Ovary (tissue), 9 donors: Measurements from ENCODE around the gene DNAJB11. TPM values are rescaled to one million over a fixed set of nuclear protein-coding genes. Genes with fewer than 3 reads are reported as not detected.
"Not testable (repeated sequence)": the region's sequence is repeated elsewhere in the genome, so short reads cannot be mapped to it uniquely, and the experiment has no call there.

Source experiments
- DNase-seq, 5 donors: peaks; one replicate each; pipeline ENCODE4 v3.0.0-alpha.2; 2019 to 2020
- H3K27ac ChIP-seq, 2 donors: fragments of 200-600 bp; one replicate each; pipeline versions ENCODE4 v1.5.1 to v1.8.0; 2019 to 2022
- H3K27me3 ChIP-seq: fragments of 200-600 bp; one replicate; pipeline ENCODE4 v1.8.0; 2022
- H3K36me3 ChIP-seq: fragments of 200-600 bp; sonication (generic); one replicate; pipeline ENCODE4 v1.5.1; 2019
- H3K4me1 ChIP-seq: one replicate; pipeline ENCODE4 v1.8.1; 2013; ENCODE audit warnings: mild to moderate bottlenecking, moderate library complexity; ENCODE audit not compliant: insufficient read depth
- H3K4me3 ChIP-seq: fragments of 200-600 bp; sonication (generic); one replicate; pipeline ENCODE4 v1.5.1; 2017
- H3K9me3 ChIP-seq, 2 donors: fragments of 200-600 bp in 1 of 2; sonication (generic) in 1 of 2; one replicate each; pipeline versions ENCODE4 v1.5.1 to v1.8.1; 2013 to 2019; ENCODE audit warnings: mild to moderate bottlenecking in 1 of 2, moderate library complexity in 1 of 2
- CTCF ChIP-seq, 3 donors: fragments of 450-650 bp in 2 of 3; fragments of 200-600 bp in 1 of 3; IDR thresholded peaks; one replicate each; pipeline versions ENCODE4 v1.5.1 to v1.8.0; 2016 to 2022; ENCODE audit warnings: antibody characterized with exemption in 3 of 3, mild to moderate bottlenecking in 1 of 3
- EP300 ChIP-seq: sonication (generic); formaldehyde crosslinking; IDR thresholded peaks from one replicate; pipeline ENCODE4 v1.6.1; 2017; ENCODE audit warnings: antibody characterized with exemption
- POLR2A ChIP-seq: fragments of 450-650 bp; IDR thresholded peaks from one replicate; pipeline ENCODE4 v1.6.1; 2017; ENCODE audit warnings: antibody characterized with exemption, mild to moderate bottlenecking, moderate library complexity
- WGBS, 3 donors: extraction: QIAGEN DNeasy Blood & Tissue Kit in 1 of 3; methylation state at CpG; one replicate each; pipeline versions ENCODE4 v1.1.5 to v1.1.7; 2013 to 2017; 5-methylcytosine and 5-hydroxymethylcytosine counted together
- intact Hi-C, 4 donors: fragments of 100-400 bp; cut with DNase I; formaldehyde crosslinking; loops; one replicate each; pipeline versions ENCODE4 v1.11.0 to v1.15.1; 2022 to 2023
- polyA plus RNA-seq, 2 donors: library from polyadenylated mRNA; stranded (reverse); fragments of 200-250 nt in 1 of 2; fragments of 350-450 nt in 1 of 2; fragmentation: Illumina TruSeq in 1 of 2; extraction: RNeasy Lipid Tissue Mini Kit (QIAGEN cat#74804) in 1 of 2; gene quantifications; one replicate each; pipeline ENCODE4 v1.2.3, GENCODE V29; 2013 to 2014
- total RNA-seq, 7 donors: library from RNA; depleted of rRNA in 2 of 7; stranded (reverse); fragments of >200 nt in 2 of 7; fragmentation: NEBNext Ultra II Directional in 3 of 7; extraction: Animal tissue kit (Norgen Biotek cat#: 25700) in 3 of 7; gene quantifications; one replicate each; pipeline versions ENCODE4 v1.1.0 to v1.2.4, GENCODE V29; 2016 to 2023
- donor health status: DM: no; HTN: no; CAD: no; lungs with moderate emphysema.
- donor health status: DM: no; HTN: no; CAD: no.
- donor health status: Bipolar disorder and iron deficiency.
- donor health status: DM: yes; HTN: yes; CAD: no.
- donor health status: DM: no; HTN: no; CAD: no.
- donor health status: DM: yes; HTN: yes; CAD: no.

Gene DNAJB11
- total and polyA plus RNA-seq, 9 donors = 17.7 to 38.2 (median 23.8) TPM

GRCh38 chr3:186566772-186567071 lies 3.8 kb upstream of the DNAJB11 start:
- Histone ChIP-seq H3K27me3 (no peaks in the 10 kb centered on the region), H3K4me3 (peak overlapping the region; percentile 79), H3K9me3 (no peaks in the 10 kb centered on the region), H3K4me1 (peaks cover 7% of the 10 kb centered on the region), H3K36me3 (no peaks in the 10 kb centered on the region), H3K27ac (peak overlapping the region; percentile 61 to 75)
- no peak for TF ChIP-seq EP300
- no peak for TF ChIP-seq CTCF (IDR thresholded peaks at IDR 0.05)
- no peak for TF ChIP-seq POLR2A
- 0 to 1% (median 0%) methylated on average over 14 of the region's 14 CpGs for WGBS, 3 donors
- no peak for DNase-seq
- intact Hi-C loops = no loop called here

- intact Hi-C loops = no loop called here
Observed at GRCh38 chr3:186567072-186567921, 3.2 kb upstream of the DNAJB11 start, which contains the start of gene TBCCD1. Gene TBCCD1, minus strand, starts transcription at chr3:186567339. Its CDS starts 3,010 bp downstream, at chr3:186564329.

GRCh38 chr3:186569361-186569760 lies 1.2 kb upstream of the DNAJB11 start:
- H3K27me3 ChIP-seq, H3K4me1 ChIP-seq, H3K36me3 ChIP-seq, H3K27ac ChIP-seq, H3K9me3 ChIP-seq, intact Hi-C loops: not testable (repeated sequence)
- whole genome bisulfite sequencing, 3 donors = 81 to 86% (median 85%) methylated on average over 11 of the region's 11 CpGs
- peak overlapping the region; percentile 48 for H3K4me3 ChIP-seq
- DNase-seq = peak in 1 of 5 donors; percentile 29

More at GRCh38 chr3:186567072-186567921, 3.2 kb upstream of the DNAJB11 start, which contains the start of gene TBCCD1:
- WGBS, 3 donors = 0 to 1% (median 1%) methylated on average over 48 to 66 of the region's 66 CpGs
- H3K4me1 ChIP-seq = peaks cover 7% of the 10 kb centered on the region
- no peaks in the 10 kb centered on the region for H3K9me3 ChIP-seq
- H3K27ac ChIP-seq = peak within 1 kb of the TSS; percentile 61 to 75
- peak; percentile 88 to 96 (median 93) for DNase-seq
- no peaks in the 10 kb centered on the region for H3K36me3 ChIP-seq
- TF ChIP-seq POLR2A (peak; percentile 83), EP300 (no peak)
- H3K4me3 ChIP-seq = peak within 1 kb of the TSS; percentile 79
- no peaks in the 10 kb centered on the region for H3K27me3 ChIP-seq

GRCh38 chr3:186569779-186570095 lies 783 bp upstream of the DNAJB11 start:
- no peak for TF ChIP-seq EP300
- TF ChIP-seq POLR2A = no peak
- TF ChIP-seq CTCF (IDR thresholded peaks at IDR 0.05) = no peak
- Histone ChIP-seq H3K27me3 (no peaks in the 10 kb centered on the region), H3K9me3 (no peaks in the 10 kb centered on the region), H3K36me3 (no peaks in the 10 kb centered on the region), H3K4me3 (peak overlapping the region; percentile 48), H3K27ac (no peak overlapping the region), H3K4me1 (peaks cover 7% of the 10 kb centered on the region)
- DNase-seq = no peak
- intact Hi-C loops = loop anchor here in 1 of 4 donors (10.0 kb wide), 1 partner anchor 465 kb away; the partner anchor contains the start of gene ETV5
- WGBS, 3 donors = 3 to 10% (median 6%) methylated on average over 7 of the region's 7 CpGs

GRCh38 chr3:186570941-186571643 lies 572 bp downstream of the DNAJB11 start:
- H3K27ac ChIP-seq = peak overlapping the region; percentile 71 to 85
- no peaks in the 10 kb centered on the region for H3K9me3 ChIP-seq
- TF ChIP-seq POLR2A = no peak
- TF ChIP-seq EP300 = no peak
- TF ChIP-seq CTCF (IDR thresholded peaks at IDR 0.05) = no peak
- no peaks in the 10 kb centered on the region for H3K36me3 ChIP-seq
- peak overlapping the region; percentile 90 for H3K4me3 ChIP-seq
- H3K4me1 ChIP-seq = peaks cover 6% of the 10 kb centered on the region
- DNase-seq = no peak
- no peaks in the 10 kb centered on the region for H3K27me3 ChIP-seq
- 6 to 9% (median 7%) methylated on average over 21 of the region's 21 CpGs for WGBS, 3 donors
- intact Hi-C loops = loop anchor here in 1 of 4 donors (10.0 kb wide), 1 partner anchor 466 kb away; the partner anchor contains the start of gene ETV5
